HG03196 (cell line): ENCODE measurements around the gene IRF5.
"Not testable (repeated sequence)": the region's sequence is repeated elsewhere in the genome, so short reads cannot be mapped to it uniquely, and the experiment has no call there.

Experiments used
- ATAC-seq: cut with Tn5 transposase; IDR thresholded peaks from one replicate; pipeline ENCODE4 v1.9.1; 2021; ENCODE audit not compliant: unreplicated experiment

IRF5 gene

GRCh38 chr7:128954830-128955802, 17.4 kb downstream of the IRF5 start:
- no peak for ATAC-seq

GRCh38 chr7:128955981-128956380, 18.3 kb downstream of the IRF5 start:
- ATAC-seq = no peak

GRCh38 chr7:128959296-128959695, 21.6 kb downstream of the IRF5 start:
- ATAC-seq = no peak

- no peak for ATAC-seq
Measured at GRCh38 chr7:128961030-128961659, 23.4 kb downstream of the IRF5 start.

GRCh38 chr7:128962899-128963298, 25.2 kb downstream of the IRF5 start:
- peak; percentile 24 for ATAC-seq

GRCh38 chr7:128963327-128963757, 25.6 kb downstream of the IRF5 start:
- peak; percentile 64 for ATAC-seq

- ATAC-seq = no peak
Measured at GRCh38 chr7:128968624-128969023, 30.9 kb downstream of the IRF5 start.

- no peak for ATAC-seq
Measured at GRCh38 chr7:128974241-128974934, 36.7 kb downstream of the IRF5 start.

GRCh38 chr7:128982105-128982504, 44.4 kb downstream of the IRF5 start:
- ATAC-seq = no peak

- no peak for ATAC-seq
Measured at GRCh38 chr7:128985660-128986059, 47.9 kb downstream of the IRF5 start.

- ATAC-seq = no peak
Measured at GRCh38 chr7:128986609-128987008, 48.9 kb downstream of the IRF5 start.

- ATAC-seq = no peak
Measured at GRCh38 chr7:128988372-128988771, 50.6 kb downstream of the IRF5 start.

GRCh38 chr7:128989961-128990360, 52.2 kb downstream of the IRF5 start:
- ATAC-seq = no peak

- ATAC-seq = no peak
Measured at GRCh38 chr7:128993419-128993818, 55.7 kb downstream of the IRF5 start.

GRCh38 chr7:128994560-128994959, 56.8 kb downstream of the IRF5 start:
- ATAC-seq = not testable (repeated sequence)

- no peak for ATAC-seq
Measured at GRCh38 chr7:128997181-128997580, 59.5 kb downstream of the IRF5 start.
